GM10266 (cell line): ENCODE results near the gene WDCP.

Source experiments
- DNase-seq: peaks from one replicate; pipeline ENCODE4 v3.0.0; 2012; ENCODE audit errors: extremely low spot score
- CTCF ChIP-seq: IDR thresholded peaks from 2 replicates; pipeline ENCODE4 v1.5.1; 2012; ENCODE audit warnings: mild to moderate bottlenecking, low read depth; ENCODE audit not compliant: control insufficient read depth, insufficient read depth; ENCODE audit errors: missing control alignments

Gene WDCP

DNA sequence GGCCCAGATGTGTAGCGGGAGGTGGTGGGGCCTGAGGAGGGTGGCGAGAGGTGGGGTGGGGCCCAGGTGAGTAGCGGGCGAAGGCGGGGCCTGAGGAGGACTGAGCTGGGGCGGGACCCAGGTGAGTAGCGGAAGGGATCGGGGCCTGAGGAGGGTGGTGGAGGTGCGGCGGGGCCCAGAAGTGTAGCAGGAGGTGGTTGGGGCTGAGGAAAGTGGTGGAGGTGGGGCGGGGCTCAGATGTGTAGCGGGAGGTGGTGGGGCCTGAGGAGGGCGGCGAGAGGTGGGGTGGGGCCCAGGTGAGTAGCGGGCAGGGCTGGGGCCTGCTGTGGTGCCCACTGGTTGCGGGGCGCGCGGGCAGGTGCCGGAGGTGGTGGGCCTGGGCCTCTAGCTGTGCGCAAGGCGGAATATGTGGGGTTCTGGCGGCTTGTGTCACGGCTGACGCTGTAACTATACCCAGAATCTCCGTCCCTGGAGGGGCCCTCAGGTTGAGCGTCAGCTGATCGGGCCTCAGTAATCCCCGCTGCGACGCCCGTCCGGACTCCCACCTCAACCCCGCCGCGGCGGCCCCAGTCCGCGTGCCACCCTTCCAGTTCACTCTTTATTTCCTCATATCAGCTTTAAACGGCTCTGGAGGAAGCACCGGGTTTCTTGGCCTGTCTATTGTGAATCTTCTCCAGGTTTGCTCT lies 29.8 kb upstream of the WDCP start:
- no peak for TF ChIP-seq CTCF
- DNase-seq: no peak

DNA sequence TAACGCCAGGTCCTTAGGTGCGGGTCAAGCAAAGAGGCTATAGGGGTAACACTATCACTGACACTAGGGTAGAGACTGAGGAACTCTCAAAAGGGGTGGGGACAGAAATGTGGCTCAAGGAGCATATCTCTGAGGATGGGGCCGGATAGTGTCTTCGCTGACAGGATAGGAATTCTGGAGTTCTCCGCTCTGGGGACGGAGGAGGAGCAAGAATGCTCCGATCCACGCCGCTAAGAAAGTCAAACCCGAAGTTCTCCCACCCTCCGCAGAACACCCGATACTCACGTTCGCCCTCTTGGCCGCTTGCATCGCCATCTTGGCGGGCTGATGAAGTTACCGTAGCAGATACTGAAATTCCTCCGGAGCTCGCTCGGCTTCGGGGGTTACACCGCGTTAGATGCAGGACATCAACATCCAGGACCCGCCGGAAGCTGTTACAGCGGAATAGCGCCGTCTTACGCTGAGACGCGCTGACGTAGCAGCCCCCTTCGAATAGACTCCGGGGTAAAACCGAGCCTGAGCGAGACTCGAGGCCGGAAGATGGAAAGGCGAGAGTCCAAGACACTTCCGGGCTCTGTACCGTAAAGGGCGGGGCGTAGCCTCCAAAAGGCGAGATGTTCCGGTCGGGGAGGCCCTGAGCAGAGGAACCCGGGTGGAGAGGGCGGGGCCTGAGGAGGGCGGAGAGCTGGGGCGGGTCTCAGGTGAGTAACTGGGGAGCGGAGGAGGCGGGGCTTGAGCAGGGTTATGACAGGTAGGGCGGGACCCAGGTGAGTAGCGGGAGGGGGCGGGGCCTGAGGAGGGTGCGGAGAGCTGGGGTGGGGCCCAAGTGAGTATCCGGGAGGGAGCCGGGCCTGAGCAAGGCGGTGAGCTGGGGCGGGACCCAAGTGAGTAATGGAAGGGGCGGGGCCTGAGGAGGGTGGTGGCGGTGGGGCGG lies 29.0 kb upstream of the WDCP start, which contains the start of gene SF3B6:
Gene SF3B6, minus strand, starts transcription at position 412 of the 934 bp plus-strand sequence. Its CDS starts 97 bp downstream, at position 315.
- DNase-seq: peak; percentile 92
- no peak for TF ChIP-seq CTCF

GRCh38 chr2:24075259-24075658 lies 28.1 kb upstream of the WDCP start:
- DNase-seq: no peak
- TF ChIP-seq CTCF: no peak

DNA sequence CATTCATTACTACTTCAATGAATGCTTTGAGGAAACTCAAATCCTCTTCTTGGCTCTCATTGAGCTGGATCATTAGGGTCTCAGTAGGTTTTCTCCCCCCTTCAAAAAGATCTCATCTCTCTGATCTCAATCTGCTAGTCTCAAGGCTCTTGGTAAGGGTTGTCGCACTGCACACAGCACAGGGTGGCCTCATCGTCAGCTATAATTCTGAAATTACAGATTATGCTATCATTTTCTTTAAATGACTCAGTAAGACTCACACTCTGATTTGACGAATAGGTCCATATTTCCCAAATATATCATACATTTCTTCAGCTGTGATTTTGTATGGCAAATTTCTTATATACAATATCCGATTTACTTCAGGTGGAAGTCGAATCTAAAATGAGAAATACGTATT lies 26.6 kb upstream of the WDCP start:
- no peak for TF ChIP-seq CTCF
- no peak for DNase-seq

GRCh38 chr2:24072259-24072658 lies 25.1 kb upstream of the WDCP start:
- no peak for TF ChIP-seq CTCF
- no peak for DNase-seq

DNA sequence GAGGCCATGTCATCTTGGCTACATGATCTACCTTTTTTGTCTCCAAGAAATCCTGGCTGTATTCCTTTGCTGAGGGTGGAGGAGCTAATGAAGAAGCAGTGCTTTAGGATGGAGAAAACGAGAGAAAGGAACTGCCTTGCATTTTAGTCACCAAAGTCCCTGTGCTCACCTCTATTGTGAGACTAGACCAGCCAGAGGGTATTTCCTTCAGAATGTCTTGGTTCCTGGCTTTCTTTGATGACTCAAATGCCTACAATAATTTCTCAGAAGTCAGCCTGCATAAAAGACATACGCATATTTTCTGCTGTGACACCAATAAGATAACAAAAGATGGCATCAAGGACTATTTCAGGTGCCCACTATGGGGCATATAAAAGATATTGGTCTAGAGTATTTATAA lies 18.1 kb upstream of the WDCP start:
- no peak for TF ChIP-seq CTCF

More for the DNA sequence above, 18.1 kb upstream of the WDCP start:
- DNase-seq: no peak
